ENCODE results near the gene PLEKHH2. TPM values are rescaled to one million over a fixed set of nuclear protein-coding genes. Genes with fewer than 3 reads are reported as not detected.

PLEKHH2 gene
- total RNA-seq, 4 donors from 2014 or later: 44.6 to 78.7 (median 48.0) TPM

- WGBS, 2 donors: 73 to 76% methylated on average over 5 of the region's 5 CpGs
- Histone ChIP-seq H3K27me3 (no peaks in the 10 kb centered on the region), H3K9me3 (no peaks in the 10 kb centered on the region), H3K27ac (no peak overlapping the region), H3K4me3 (no peak overlapping the region), H3K4me1 (peaks cover 0 to 9% (median 0%) of the 10 kb centered on the region in 4 donors), H3K36me3 (no peaks in the 10 kb centered on the region)
- no peak for DNase-seq (ENCODE audit: low spot score in 2 of 2)
- TF ChIP-seq POLR2A (IDR thresholded peaks at IDR 0.05) (no peak), CTCF (IDR thresholded peaks at IDR 0.05) (no peak), EP300 (IDR thresholded peaks at IDR 0.05) (no peak)
Measured at GRCh38 chr2:43616967-43617680, 19.9 kb upstream of the PLEKHH2 start.

GRCh38 chr2:43619511-43619910 is 17.5 kb upstream of the PLEKHH2 start:
- H3K27me3 ChIP-seq: no peaks in the 10 kb centered on the region
- peaks cover 0 to 10% (median 0%) of the 10 kb centered on the region in 4 donors for H3K4me1 ChIP-seq
- 95 to 97% methylated on average over 10 of the region's 10 CpGs for WGBS, 2 donors
- no peak for TF ChIP-seq POLR2A (IDR thresholded peaks at IDR 0.05)
- TF ChIP-seq CTCF (IDR thresholded peaks at IDR 0.05): no peak
- TF ChIP-seq EP300 (IDR thresholded peaks at IDR 0.05): no peak
- H3K4me3 ChIP-seq: no peak overlapping the region
- H3K27ac ChIP-seq: no peak overlapping the region
- no peaks in the 10 kb centered on the region for H3K36me3 ChIP-seq
- no peaks in the 10 kb centered on the region for H3K9me3 ChIP-seq
- no peak for DNase-seq (ENCODE audit: low spot score in 2 of 2)

GRCh38 chr2:43622931-43623451 is 14.1 kb upstream of the PLEKHH2 start:
- H3K4me3 ChIP-seq: no peak overlapping the region
- peaks cover 0 to 10% (median 0%) of the 10 kb centered on the region in 4 donors for H3K4me1 ChIP-seq
- no peaks in the 10 kb centered on the region for H3K36me3 ChIP-seq
- WGBS, 2 donors: 22 to 24% methylated on average over 5 to 6 of the region's 6 CpGs
- peaks cover 0 to 3% (median 0%) of the 10 kb centered on the region in 4 donors for H3K9me3 ChIP-seq
- no peak for DNase-seq (ENCODE audit: low spot score in 2 of 2)
- H3K27me3 ChIP-seq: no peaks in the 10 kb centered on the region
- TF ChIP-seq CTCF (IDR thresholded peaks at IDR 0.05) (no peak), POLR2A (IDR thresholded peaks at IDR 0.05) (no peak), EP300 (IDR thresholded peaks at IDR 0.05) (no peak)
- peak overlapping the region in 1 of 4 donors; percentile 34 for H3K27ac ChIP-seq

GRCh38 chr2:43631618-43632317 is 5.3 kb upstream of the PLEKHH2 start:
- H3K4me3 ChIP-seq: no peak overlapping the region
- 49 to 58% methylated on average over 11 of the region's 11 CpGs for WGBS, 2 donors
- no peak for DNase-seq (ENCODE audit: low spot score in 2 of 2)
- TF ChIP-seq EP300 (IDR thresholded peaks at IDR 0.05): no peak
- no peak for TF ChIP-seq POLR2A (IDR thresholded peaks at IDR 0.05)
- no peak for TF ChIP-seq CTCF (IDR thresholded peaks at IDR 0.05)
- no peaks in the 10 kb centered on the region for H3K36me3 ChIP-seq
- peaks cover 0 to 3% (median 0%) of the 10 kb centered on the region in 4 donors for H3K9me3 ChIP-seq
- H3K4me1 ChIP-seq: peaks cover 0 to 22% (median 6%) of the 10 kb centered on the region in 4 donors
- H3K27ac ChIP-seq: no peak overlapping the region
- peaks cover 0 to 9% of the 10 kb centered on the region in 2 donors for H3K27me3 ChIP-seq
